ENCODE data around the gene ABCA13. TPM values are rescaled to one million over a fixed set of nuclear protein-coding genes. Genes with fewer than 3 reads are reported as not detected.

ABCA13 gene
- total RNA-seq, 1 experiment from 2014 or later: not detected

- intact Hi-C loops (cut with micrococcal nuclease): no loop called here
- TF ChIP-seq SRF (IDR thresholded peaks at IDR 0.05; ENCODE audit: low read depth): no peak
- no peak for TF ChIP-seq EZH2phosphoT487 (IDR thresholded peaks at IDR 0.05; ENCODE audit: borderline replicate concordance)
- no peak for TF ChIP-seq MAX (IDR thresholded peaks at IDR 0.05)
- no peak for TF ChIP-seq ZFX (IDR thresholded peaks at IDR 0.05)
- TF ChIP-seq POLR2AphosphoS5 (IDR thresholded peaks at IDR 0.05; ENCODE audit: low read depth, low read length): no peak
- no peak for TF ChIP-seq REST (IDR thresholded peaks at IDR 0.05; ENCODE audit: low read depth)
- no peak for TF ChIP-seq SP1 (IDR thresholded peaks at IDR 0.05; ENCODE audit: low read depth)
- TF ChIP-seq CTCF (IDR thresholded peaks at IDR 0.05 in 2 of 3, conservative IDR thresholded peaks at IDR 0.05 in 1 of 3; ENCODE audit: borderline replicate concordance in 1 of 3, insufficient read depth in 1 of 3, low read depth in 2 of 3, low read length in 2 of 3): no peak
- no peak for TF ChIP-seq FOSL1 (IDR thresholded peaks at IDR 0.05; ENCODE audit: low read depth)
- TF ChIP-seq ZBTB33 (IDR thresholded peaks at IDR 0.05; ENCODE audit: extremely low read depth, insufficient replicate concordance, low read length): no peak
- no peak for TF ChIP-seq ELF1 (IDR thresholded peaks at IDR 0.05; ENCODE audit: borderline replicate concordance, low read depth)
- no peak for TF ChIP-seq POLR2A (IDR thresholded peaks at IDR 0.05; ENCODE audit: borderline replicate concordance, extremely low read depth, insufficient read depth, insufficient read length)
- no peak for TF ChIP-seq ATF3 (IDR thresholded peaks at IDR 0.05)
- no peak for TF ChIP-seq SIN3A (IDR thresholded peaks at IDR 0.05; ENCODE audit: low read depth)
- no peak for TF ChIP-seq JUND (IDR thresholded peaks at IDR 0.05)
- no peaks in the 10 kb centered on the region for H4K20me1 ChIP-seq (ENCODE audit: insufficient read depth)
- H3K4me3 ChIP-seq (replicated peaks in 1 of 2; ENCODE audit: low read depth in 1 of 2, low read length in 2 of 2): no peak overlapping the region
- DNase-seq (ENCODE audit: low read depth, low spot score) (no peak), ATAC-seq (no peak)
- ChIA-PET CTCF (no interaction called here), POLR2A (no interaction called here), RAD21 (ENCODE audit: low non-redundant PET in 1 of 2, low total read pairs in 2 of 2, uncharacterized antibody in 2 of 2, unreplicated experiment in 2 of 2) (no interaction called here)
- no TSS peak for BruUV-seq (replicated peaks)
- H2AFZ ChIP-seq (ENCODE audit: low read depth, low read length, poor library complexity, severe bottlenecking): no peak overlapping the region
- H3K36me3 ChIP-seq (ENCODE audit: control insufficient read depth in 1 of 2, insufficient read depth in 2 of 2, low read length in 2 of 2): no peaks in the 10 kb centered on the region
- no peaks in the 10 kb centered on the region for H3K9me3 ChIP-seq (ENCODE audit: control insufficient read depth in 1 of 2, insufficient read depth in 1 of 2, low read depth in 1 of 2, low read length in 2 of 2)
- H3K9ac ChIP-seq (ENCODE audit: low read length): no peak overlapping the region
- H3K27ac ChIP-seq (ENCODE audit: low read depth, low read length): no peak overlapping the region
- no peaks in the 10 kb centered on the region for H3K4me1 ChIP-seq (ENCODE audit: control insufficient read depth in 1 of 2, insufficient read depth in 2 of 2, low read length in 2 of 2)
- H3K9me2 ChIP-seq (ENCODE audit: insufficient read depth): no peaks in the 10 kb centered on the region
- H3K27me3 ChIP-seq (ENCODE audit: insufficient read depth, low read length): peaks cover 12% of the 10 kb centered on the region
- no peak overlapping the region for H3K4me2 ChIP-seq (ENCODE audit: low read length)
- no peaks in the 10 kb centered on the region for H3K79me2 ChIP-seq (ENCODE audit: insufficient read depth, low read length)
These were observed 22.2 kb upstream of the ABCA13 start for GRCh38 chr7:48149058-48149457.
